ENCODE measurements around the gene MBP. TPM values are rescaled to one million over a fixed set of nuclear protein-coding genes. Genes with fewer than 3 reads are reported as not detected.

The MBP gene
- total and polyA plus RNA-seq, 10 donors = 11.1 to 96.0 (median 70.8) TPM

GRCh38 chr18:77051581-77052296 lies 80.8 kb downstream of the MBP start:
- peaks cover 0 to 26% (median 3%) of the 10 kb centered on the region in 6 donors for H3K36me3 ChIP-seq
- H3K27me3 ChIP-seq (replicated peaks in 1 of 7) = no peaks in the 10 kb centered on the region
- intact Hi-C loops (cut with DNase I; ENCODE audit: low total_unique reads) = loop anchor here (5.0 to 10.0 kb wide), 2 partner anchors 49 to 53 kb away; no protein-coding TSS in a partner anchor
- H3K9me3 ChIP-seq = no peaks in the 10 kb centered on the region
- peaks cover 50 to 90% (median 57%) of the 10 kb centered on the region in 6 donors for H3K4me1 ChIP-seq
- 90 to 96% (median 95%) methylated on average over 14 of the region's 14 CpGs for WGBS, 5 donors
- no peak overlapping the region for H3K4me3 ChIP-seq
- no peak for DNase-seq
- peak overlapping the region in 7 of 8 donors; percentile 29 to 98 (median 95) for H3K27ac ChIP-seq
- TF ChIP-seq CTCF (IDR thresholded peaks at IDR 0.05 in 8 of 11, conservative IDR thresholded peaks at IDR 0.05 in 3 of 11) (no peak), POLR2A (IDR thresholded peaks at IDR 0.05) (no peak), POLR2AphosphoS5 (IDR thresholded peaks at IDR 0.05) (no peak)

DNA sequence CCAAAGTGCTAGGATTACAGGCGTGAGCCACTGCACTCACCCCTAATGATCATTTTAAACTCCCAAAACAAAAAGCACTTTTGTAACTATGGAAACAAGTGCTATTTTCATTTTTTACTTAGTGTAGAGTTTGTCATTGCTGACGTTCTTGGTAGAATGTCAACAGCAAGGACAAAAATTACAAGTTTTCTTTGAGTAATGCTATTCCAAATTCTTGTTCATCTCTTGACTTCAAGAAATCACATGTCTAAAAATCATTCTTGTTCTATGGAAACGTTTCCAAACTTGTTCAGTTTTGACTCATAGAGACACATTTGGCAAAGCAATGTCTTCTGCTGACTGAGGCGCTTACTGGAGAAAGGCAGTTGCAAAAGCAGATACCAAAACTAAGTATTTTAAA lies 82.6 kb downstream of the MBP start:
- H3K9me3 ChIP-seq = no peaks in the 10 kb centered on the region
- TF ChIP-seq POLR2A (IDR thresholded peaks at IDR 0.05) = no peak
- no peak for TF ChIP-seq POLR2AphosphoS5 (IDR thresholded peaks at IDR 0.05)
- no peak for TF ChIP-seq CTCF (IDR thresholded peaks at IDR 0.05 in 8 of 11, conservative IDR thresholded peaks at IDR 0.05 in 3 of 11)
- peak overlapping the region in 7 of 8 donors; percentile 13 to 98 (median 44) for H3K27ac ChIP-seq
- peaks cover 35 to 90% (median 41%) of the 10 kb centered on the region in 6 donors for H3K4me1 ChIP-seq
- no peak for DNase-seq
- intact Hi-C loops (cut with DNase I; ENCODE audit: low total_unique reads) = loop anchor here (5.0 to 10.0 kb wide), 2 partner anchors 48 to 55 kb away; no protein-coding TSS in a partner anchor
- H3K36me3 ChIP-seq = peaks cover 0 to 39% (median 3%) of the 10 kb centered on the region in 6 donors
- H3K4me3 ChIP-seq = no peak overlapping the region
- 65 to 75% (median 73%) methylated on average over 4 of the region's 4 CpGs for WGBS, 5 donors
- no peaks in the 10 kb centered on the region for H3K27me3 ChIP-seq (replicated peaks in 1 of 7)

- WGBS, 5 donors = 65 to 76% (median 72%) methylated on average over 8 of the region's 8 CpGs
- TF ChIP-seq CTCF (IDR thresholded peaks at IDR 0.05 in 8 of 11, conservative IDR thresholded peaks at IDR 0.05 in 3 of 11) (no peak), POLR2AphosphoS5 (IDR thresholded peaks at IDR 0.05) (no peak), POLR2A (IDR thresholded peaks at IDR 0.05) (no peak)
- Histone ChIP-seq H3K27me3 (replicated peaks in 1 of 7) (no peaks in the 10 kb centered on the region), H3K36me3 (peaks cover 0 to 57% (median 3%) of the 10 kb centered on the region in 6 donors), H3K9me3 (no peaks in the 10 kb centered on the region), H3K27ac (peak overlapping the region in 2 of 8 donors; percentile 20 to 26), H3K4me1 (peaks cover 15 to 70% (median 21%) of the 10 kb centered on the region in 6 donors), H3K4me3 (no peak overlapping the region)
- intact Hi-C loops (cut with DNase I; ENCODE audit: low total_unique reads) = no loop called here
- no peak for DNase-seq
Measured at GRCh38 chr18:77047803-77048419, 84.7 kb downstream of the MBP start.

DNA sequence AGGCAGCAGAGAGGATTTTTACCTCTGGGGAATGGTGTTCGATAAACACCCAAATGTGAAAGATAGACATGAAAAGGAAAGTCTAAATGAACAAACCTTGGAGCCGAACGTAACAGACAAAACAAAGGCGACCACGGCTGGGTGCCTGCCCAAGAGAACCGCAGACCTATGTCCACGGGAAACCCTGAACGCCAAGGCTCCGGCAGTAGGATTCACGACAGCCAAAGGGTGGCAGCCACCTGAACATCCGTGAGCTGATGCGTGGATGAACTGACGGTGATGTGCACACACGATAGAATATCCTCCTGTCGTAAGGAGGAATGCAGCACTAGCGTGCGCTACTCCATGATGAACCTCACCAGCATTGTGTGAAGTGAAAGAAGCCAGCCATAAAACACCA lies 85.6 kb downstream of the MBP start:
- H3K27me3 ChIP-seq (replicated peaks in 1 of 7) = no peaks in the 10 kb centered on the region
- no peak for DNase-seq
- TF ChIP-seq CTCF (IDR thresholded peaks at IDR 0.05 in 8 of 11, conservative IDR thresholded peaks at IDR 0.05 in 3 of 11) (no peak), POLR2AphosphoS5 (IDR thresholded peaks at IDR 0.05) (peak in 1 of 3 donors; percentile 8), POLR2A (IDR thresholded peaks at IDR 0.05) (no peak)
- H3K9me3 ChIP-seq = peaks cover 0 to 3% (median 0%) of the 10 kb centered on the region in 8 donors
- peaks cover 7 to 61% (median 12%) of the 10 kb centered on the region in 6 donors for H3K4me1 ChIP-seq
- H3K27ac ChIP-seq = no peak overlapping the region
- H3K4me3 ChIP-seq = no peak overlapping the region
- H3K36me3 ChIP-seq = peaks cover 0 to 64% (median 8%) of the 10 kb centered on the region in 6 donors
- WGBS, 5 donors = 95 to 98% (median 96%) methylated on average over 17 of the region's 17 CpGs
- intact Hi-C loops (cut with DNase I; ENCODE audit: low total_unique reads) = no loop called here

Measured in spleen (tissue), 11 donors.